SHP77 treated with DMSO at 0.1 percent for 48 hours (cell line): ENCODE measurements around the gene MAGI1.
"Not testable (repeated sequence)": the region's sequence is repeated elsewhere in the genome, so short reads cannot be mapped to it uniquely, and the experiment has no call there.

ENCODE experiments used
- DNase-seq: peaks from one replicate; lab custom pipeline; 2025; lab: John Stamatoyannopoulos, UW

Gene MAGI1

GRCh38 chr3:65524584-65524983 is 514.1 kb downstream of the MAGI1 start:
- no peak for DNase-seq

- DNase-seq: no peak
Measured at GRCh38 chr3:65523878-65524277, 514.8 kb downstream of the MAGI1 start.

- DNase-seq: no peak
Measured at GRCh38 chr3:65521032-65521431, 517.7 kb downstream of the MAGI1 start.

GRCh38 chr3:65516998-65517397 is 521.7 kb downstream of the MAGI1 start:
- DNase-seq: no peak

GRCh38 chr3:65514317-65514716 is 524.4 kb downstream of the MAGI1 start:
- not testable (repeated sequence) for DNase-seq

GRCh38 chr3:65509423-65509794 is 529.3 kb downstream of the MAGI1 start:
- DNase-seq: not testable (repeated sequence)

- DNase-seq: no peak
Measured at GRCh38 chr3:65508750-65509422, 529.8 kb downstream of the MAGI1 start.

GRCh38 chr3:65507437-65507836 is 531.3 kb downstream of the MAGI1 start:
- no peak for DNase-seq

GRCh38 chr3:65503776-65504175 is 534.9 kb downstream of the MAGI1 start:
- DNase-seq: no peak

- no peak for DNase-seq
Measured at GRCh38 chr3:65502526-65502925, 536.2 kb downstream of the MAGI1 start.

GRCh38 chr3:65500398-65501306 is 538.1 kb downstream of the MAGI1 start:
- DNase-seq: no peak

GRCh38 chr3:65497846-65498245 is 540.9 kb downstream of the MAGI1 start:
- DNase-seq: no peak

GRCh38 chr3:65497236-65497635 is 541.5 kb downstream of the MAGI1 start:
- DNase-seq: no peak

- DNase-seq: no peak
Measured at GRCh38 chr3:65493938-65494337, 544.8 kb downstream of the MAGI1 start.

- DNase-seq: no peak
Measured at GRCh38 chr3:65493371-65493882, 545.3 kb downstream of the MAGI1 start.

GRCh38 chr3:65492249-65492648 is 546.5 kb downstream of the MAGI1 start:
- DNase-seq: no peak

GRCh38 chr3:65490114-65490513 is 548.6 kb downstream of the MAGI1 start:
- no peak for DNase-seq

GRCh38 chr3:65489253-65489652 is 549.5 kb downstream of the MAGI1 start:
- no peak for DNase-seq

GRCh38 chr3:65485826-65486469 is 552.8 kb downstream of the MAGI1 start:
- no peak for DNase-seq

- no peak for DNase-seq
Measured at GRCh38 chr3:65484964-65485363, 553.8 kb downstream of the MAGI1 start.

- no peak for DNase-seq
Measured at GRCh38 chr3:65483480-65483879, 555.2 kb downstream of the MAGI1 start.

GRCh38 chr3:65483011-65483410 is 555.7 kb downstream of the MAGI1 start:
- no peak for DNase-seq

GRCh38 chr3:65481085-65481484 is 557.6 kb downstream of the MAGI1 start:
- no peak for DNase-seq
